AG10803 (cell line): ENCODE measurements around the gene CCDC188.

Experiments used
- DNase-seq: peaks from one replicate; pipeline ENCODE4 v3.0.0; 2010; ENCODE audit warnings: low read depth
- H3K4me3 ChIP-seq: 2 replicates; pipeline ENCODE4 v1.5.1; 2011; ENCODE audit warnings: mild to moderate bottlenecking, low read length, control low read depth
- CTCF ChIP-seq: conservative IDR thresholded peaks from 2 replicates; pipeline ENCODE4 v1.5.1; 2011; ENCODE audit warnings: mild to moderate bottlenecking, low read length, control low read depth, inconsistent platforms

CCDC188 gene

GRCh38 chr22:20111689-20112622 is 38.9 kb downstream of the CCDC188 start:
- H3K4me3 ChIP-seq: no peak overlapping the region
- TF ChIP-seq CTCF: no peak
- no peak for DNase-seq

- DNase-seq: peak; percentile 22
Measured at GRCh38 chr22:20111045-20111688, 39.7 kb downstream of the CCDC188 start.

GRCh38 chr22:20110359-20110985 is 40.4 kb downstream of the CCDC188 start:
- no peak for DNase-seq
- TF ChIP-seq CTCF: no peak
- H3K4me3 ChIP-seq: no peak overlapping the region

More at GRCh38 chr22:20111045-20111688, 39.7 kb downstream of the CCDC188 start:
- no peak overlapping the region for H3K4me3 ChIP-seq
- peak; percentile 43 for TF ChIP-seq CTCF

- DNase-seq: no peak
- no peak for TF ChIP-seq CTCF
- no peak overlapping the region for H3K4me3 ChIP-seq
Measured at GRCh38 chr22:20109411-20110358, 41.2 kb downstream of the CCDC188 start.

- H3K4me3 ChIP-seq: no peak overlapping the region
- TF ChIP-seq CTCF: no peak
- no peak for DNase-seq
Measured at GRCh38 chr22:20108757-20109230, 42.1 kb downstream of the CCDC188 start.
